Naive thymus-derived CD4-positive, alpha-beta T cell (primary cell): ENCODE data around the gene FILIP1L. TPM values are rescaled to one million over a fixed set of nuclear protein-coding genes. Genes with fewer than 3 reads are reported as not detected.

Experiments used
- ATAC-seq: fragments of 150-1000 bp; cut with Tn5 transposase; 2 replicates; pipeline ENCODE4 v1.10.0; 2021; ENCODE audit warnings: mild to moderate bottlenecking, moderate library complexity
- CTCF ChIA-PET: fragments of 350-600 bp; sonication (Branson Sonifier 250); formaldehyde crosslinking; loops from one replicate; lab custom pipeline; 2021; ENCODE audit warnings: antibody characterized with exemption; lab: Charles Lee
- POLR2A ChIA-PET: fragments of 350-600 bp; sonication (Branson Sonifier 250); formaldehyde crosslinking; loops from one replicate; lab custom pipeline; 2021; ENCODE audit warnings: antibody characterized with exemption, inconsistent platforms; lab: Charles Lee
- DNase-seq, 9 donors: peaks; one replicate each; pipeline versions ENCODE4 v3.0.0 to v3.0.0-alpha.2; 2020 to 2022; ENCODE audit warnings: mixed read lengths in 1 of 9
- H3K27ac ChIP-seq: one replicate; pipeline ENCODE4 v1.7.0; 2013; ENCODE audit warnings: mild to moderate bottlenecking, low read depth, low read length, moderate library complexity
- H3K27me3 ChIP-seq, 2 donors: one replicate each; pipeline ENCODE4 v1.7.0; 2013; ENCODE audit warnings: low read length in 2 of 2, mild to moderate bottlenecking in 2 of 2, moderate library complexity in 2 of 2; ENCODE audit not compliant: control insufficient read depth in 2 of 2, insufficient read depth in 2 of 2
- H3K36me3 ChIP-seq, 3 experiments: 1 replicate in 2 of 3; 2 replicates in 1 of 3; pipeline ENCODE4 v1.7.0; 2013; ENCODE audit warnings: low read length in 3 of 3, mild to moderate bottlenecking in 3 of 3, moderate library complexity in 1 of 3; ENCODE audit not compliant: insufficient read depth in 3 of 3, control insufficient read depth in 2 of 3
- H3K4me1 ChIP-seq, 2 donors: one replicate each; pipeline ENCODE4 v1.7.0; 2013; ENCODE audit warnings: low read length in 2 of 2, mild to moderate bottlenecking in 2 of 2, moderate library complexity in 1 of 2; ENCODE audit not compliant: control insufficient read depth in 2 of 2, insufficient read depth in 2 of 2
- H3K4me3 ChIP-seq: 2 replicates; pipeline ENCODE4 v1.7.0; 2013; ENCODE audit warnings: mild to moderate bottlenecking, low read length
- H3K9me3 ChIP-seq, 3 experiments: 1 replicate in 2 of 3; 2 replicates in 1 of 3; pipeline ENCODE4 v1.7.0; 2013; ENCODE audit warnings: low read length in 3 of 3; ENCODE audit not compliant: control insufficient read depth in 2 of 3
- H3K27ac Mint-ChIP-seq, 9 donors: one replicate each; pipeline ENCODE4 v1.8.0; 2020 to 2022; ENCODE audit warnings: mixed read lengths in 9 of 9, mild to moderate bottlenecking in 8 of 9, moderate library complexity in 5 of 9, inconsistent platforms in 2 of 9
- H3K27me3 Mint-ChIP-seq, 5 donors: one replicate each; pipeline ENCODE4 v1.8.0; 2021 to 2022; ENCODE audit warnings: mixed read lengths in 5 of 5, mild to moderate bottlenecking in 1 of 5
- H3K36me3 Mint-ChIP-seq, 5 donors: one replicate each; pipeline ENCODE4 v1.8.0; 2020 to 2022; ENCODE audit warnings: mixed read lengths in 5 of 5, mild to moderate bottlenecking in 3 of 5, inconsistent platforms in 1 of 5
- H3K4me1 Mint-ChIP-seq, 7 donors: one replicate each; pipeline ENCODE4 v1.8.0; 2020 to 2022; ENCODE audit warnings: mixed read lengths in 7 of 7, mild to moderate bottlenecking in 3 of 7, inconsistent platforms in 1 of 7
- H3K4me3 Mint-ChIP-seq, 10 donors: one replicate each; pipeline ENCODE4 v1.8.0; 2020 to 2022; ENCODE audit warnings: mild to moderate bottlenecking in 10 of 10, mixed read lengths in 10 of 10, moderate library complexity in 6 of 10, inconsistent platforms in 2 of 10
- H3K9me3 Mint-ChIP-seq, 11 donors: one replicate each; pipeline ENCODE4 v1.8.0; 2020 to 2022; ENCODE audit warnings: mixed read lengths in 11 of 11, mild to moderate bottlenecking in 4 of 11, inconsistent platforms in 1 of 11, moderate library complexity in 1 of 11
- intact Hi-C, 2 donors: fragments of 100-400 bp; cut with micrococcal nuclease; formaldehyde crosslinking; loops; one replicate each; pipeline ENCODE4 v1.15.1; 2023
- polyA plus RNA-seq, 2 donors: library from polyadenylated mRNA; unstranded; fragments of 300-500 nt; fragmentation: Illumina TruSeq; gene quantifications; one replicate each; pipeline ENCODE4 v1.2.3, GENCODE V29; 2021
- total RNA-seq, 6 experiments: library from RNA in 5 of 6; stranded (reverse) in 5 of 6; gene quantifications; 1 replicate in 5 of 6; 2 replicates in 1 of 6; pipeline ENCODE4 v1.2.3 and lab custom pipeline; 2021 to 2026

FILIP1L gene
- total and polyA plus RNA-seq, 7 experiments from 2014 or later: 0.13 to 6.7 (median 0.39) TPM; not detected in 2

- ATAC-seq (no peak), DNase-seq (no peak)
- Mint-ChIP-seq H3K4me1 (no peaks in the 10 kb centered on the region), H3K27me3 (no peaks in the 10 kb centered on the region), H3K4me3 (no peak overlapping the region), H3K9me3 (peaks cover 0 to 2% (median 0%) of the 10 kb centered on the region in 11 donors), H3K36me3 (peaks cover 2 to 20% (median 10%) of the 10 kb centered on the region in 5 donors), H3K27ac (no peak overlapping the region)
- H3K27me3 ChIP-seq: no peaks in the 10 kb centered on the region
- H3K4me3 ChIP-seq: no peak overlapping the region
- no peaks in the 10 kb centered on the region for H3K9me3 ChIP-seq
- no peak overlapping the region for H3K27ac ChIP-seq
- POLR2A ChIA-PET: no interaction called here
- H3K4me1 ChIP-seq: no peaks in the 10 kb centered on the region
- no peaks in the 10 kb centered on the region for H3K36me3 ChIP-seq
- intact Hi-C loops: no loop called here
- CTCF ChIA-PET: no interaction called here
Measured at GRCh38 chr3:99982650-99983049, 131.7 kb downstream of the FILIP1L start.

GRCh38 chr3:99981138-99981537 lies 133.2 kb downstream of the FILIP1L start:
- no peak for ATAC-seq
- CTCF ChIA-PET: no interaction called here
- Mint-ChIP-seq H3K36me3 (peaks cover 0 to 28% (median 15%) of the 10 kb centered on the region in 5 donors), H3K4me1 (no peaks in the 10 kb centered on the region), H3K27ac (no peak overlapping the region), H3K27me3 (no peaks in the 10 kb centered on the region), H3K9me3 (peaks cover 0 to 9% (median 2%) of the 10 kb centered on the region in 11 donors), H3K4me3 (no peak overlapping the region)
- H3K36me3 ChIP-seq: no peaks in the 10 kb centered on the region
- POLR2A ChIA-PET: no interaction called here
- no peak for DNase-seq
- H3K4me1 ChIP-seq: no peaks in the 10 kb centered on the region
- H3K27ac ChIP-seq: no peak overlapping the region
- no peaks in the 10 kb centered on the region for H3K27me3 ChIP-seq
- no peak overlapping the region for H3K4me3 ChIP-seq
- intact Hi-C loops: no loop called here
- no peaks in the 10 kb centered on the region for H3K9me3 ChIP-seq

GRCh38 chr3:99980606-99981005 lies 133.7 kb downstream of the FILIP1L start:
- Histone ChIP-seq H3K27me3 (no peaks in the 10 kb centered on the region), H3K27ac (no peak overlapping the region), H3K36me3 (no peaks in the 10 kb centered on the region), H3K4me1 (no peaks in the 10 kb centered on the region), H3K9me3 (no peaks in the 10 kb centered on the region), H3K4me3 (no peak overlapping the region)
- Mint-ChIP-seq H3K9me3 (peaks cover 0 to 9% (median 2%) of the 10 kb centered on the region in 11 donors), H3K4me1 (no peaks in the 10 kb centered on the region), H3K27me3 (no peaks in the 10 kb centered on the region), H3K36me3 (peaks cover under 1 to 28% (median 16%) of the 10 kb centered on the region in 5 donors), H3K4me3 (no peak overlapping the region), H3K27ac (no peak overlapping the region)
- DNase-seq: no peak
- POLR2A ChIA-PET: no interaction called here
- intact Hi-C loops: no loop called here
- CTCF ChIA-PET: no interaction called here
- no peak for ATAC-seq

- peaks cover 0 to 9% (median 2%) of the 10 kb centered on the region in 11 donors for H3K9me3 Mint-ChIP-seq
- peaks cover 3 to 26% (median 18%) of the 10 kb centered on the region in 5 donors for H3K36me3 Mint-ChIP-seq
Measured at GRCh38 chr3:99978221-99978620, 136.1 kb downstream of the FILIP1L start.

GRCh38 chr3:99976584-99976983 lies 137.7 kb downstream of the FILIP1L start:
- no peaks in the 10 kb centered on the region for H3K27me3 ChIP-seq
- Mint-ChIP-seq H3K4me1 (peaks cover 0 to 2% (median 0%) of the 10 kb centered on the region in 7 donors), H3K36me3 (peaks cover 3 to 34% (median 18%) of the 10 kb centered on the region in 5 donors), H3K4me3 (no peak overlapping the region), H3K9me3 (peaks cover 0 to 9% (median 2%) of the 10 kb centered on the region in 11 donors), H3K27ac (no peak overlapping the region), H3K27me3 (no peaks in the 10 kb centered on the region)
- no peak for ATAC-seq
- POLR2A ChIA-PET: no interaction called here
- no peak for DNase-seq
- no peaks in the 10 kb centered on the region for H3K9me3 ChIP-seq
- H3K4me3 ChIP-seq: no peak overlapping the region
- H3K36me3 ChIP-seq: no peaks in the 10 kb centered on the region
- H3K27ac ChIP-seq: no peak overlapping the region
- H3K4me1 ChIP-seq: no peaks in the 10 kb centered on the region
- intact Hi-C loops: no loop called here
- CTCF ChIA-PET: no interaction called here

More at GRCh38 chr3:99978221-99978620, 136.1 kb downstream of the FILIP1L start:
- no peaks in the 10 kb centered on the region for H3K9me3 ChIP-seq
- DNase-seq (no peak), ATAC-seq (no peak)
- H3K27ac ChIP-seq: no peak overlapping the region
- H3K4me1 ChIP-seq: no peaks in the 10 kb centered on the region
- H3K27me3 ChIP-seq: no peaks in the 10 kb centered on the region
- H3K4me3 Mint-ChIP-seq: no peak overlapping the region
- intact Hi-C loops: no loop called here
- CTCF ChIA-PET: no interaction called here
- POLR2A ChIA-PET: no interaction called here
- no peaks in the 10 kb centered on the region for H3K4me1 Mint-ChIP-seq
- H3K36me3 ChIP-seq: no peaks in the 10 kb centered on the region
- H3K27ac Mint-ChIP-seq: no peak overlapping the region
- no peaks in the 10 kb centered on the region for H3K27me3 Mint-ChIP-seq
- H3K4me3 ChIP-seq: no peak overlapping the region

GRCh38 chr3:99974989-99975388 lies 139.3 kb downstream of the FILIP1L start:
- ChIA-PET POLR2A (no interaction called here), CTCF (no interaction called here)
- intact Hi-C loops: no loop called here
- no peak overlapping the region for H3K27ac ChIP-seq
- H3K9me3 ChIP-seq: no peaks in the 10 kb centered on the region
- no peaks in the 10 kb centered on the region for H3K27me3 ChIP-seq
- Mint-ChIP-seq H3K4me1 (peaks cover 0 to 9% (median 2%) of the 10 kb centered on the region in 7 donors), H3K36me3 (peaks cover 4 to 37% (median 18%) of the 10 kb centered on the region in 5 donors), H3K27ac (no peak overlapping the region), H3K9me3 (peaks cover 0 to 9% (median 2%) of the 10 kb centered on the region in 11 donors), H3K27me3 (no peaks in the 10 kb centered on the region), H3K4me3 (no peak overlapping the region)
- H3K4me3 ChIP-seq: no peak overlapping the region
- H3K4me1 ChIP-seq: no peaks in the 10 kb centered on the region
- ATAC-seq: no peak
- no peaks in the 10 kb centered on the region for H3K36me3 ChIP-seq
- DNase-seq: no peak

- intact Hi-C loops: no loop called here
- Histone ChIP-seq H3K9me3 (no peaks in the 10 kb centered on the region), H3K4me1 (no peaks in the 10 kb centered on the region), H3K27me3 (no peaks in the 10 kb centered on the region), H3K36me3 (no peaks in the 10 kb centered on the region), H3K27ac (no peak overlapping the region), H3K4me3 (no peak overlapping the region)
- ChIA-PET CTCF (no interaction called here), POLR2A (no interaction called here)
- Mint-ChIP-seq H3K4me3 (no peak overlapping the region), H3K27me3 (no peaks in the 10 kb centered on the region), H3K4me1 (peaks cover 11 to 25% (median 19%) of the 10 kb centered on the region in 7 donors), H3K9me3 (peaks cover 0 to 9% (median 2%) of the 10 kb centered on the region in 11 donors), H3K27ac (no peak overlapping the region), H3K36me3 (peaks cover 5 to 39% (median 18%) of the 10 kb centered on the region in 5 donors)
- no peak for DNase-seq
- ATAC-seq: no peak
Measured at GRCh38 chr3:99972380-99973104, 141.8 kb downstream of the FILIP1L start.
